ENCODE results near the gene ZBTB44.
"Not testable (repeated sequence)": the region's sequence is repeated elsewhere in the genome, so short reads cannot be mapped to it uniquely, and the experiment has no call there.

ZBTB44 gene

DNA sequence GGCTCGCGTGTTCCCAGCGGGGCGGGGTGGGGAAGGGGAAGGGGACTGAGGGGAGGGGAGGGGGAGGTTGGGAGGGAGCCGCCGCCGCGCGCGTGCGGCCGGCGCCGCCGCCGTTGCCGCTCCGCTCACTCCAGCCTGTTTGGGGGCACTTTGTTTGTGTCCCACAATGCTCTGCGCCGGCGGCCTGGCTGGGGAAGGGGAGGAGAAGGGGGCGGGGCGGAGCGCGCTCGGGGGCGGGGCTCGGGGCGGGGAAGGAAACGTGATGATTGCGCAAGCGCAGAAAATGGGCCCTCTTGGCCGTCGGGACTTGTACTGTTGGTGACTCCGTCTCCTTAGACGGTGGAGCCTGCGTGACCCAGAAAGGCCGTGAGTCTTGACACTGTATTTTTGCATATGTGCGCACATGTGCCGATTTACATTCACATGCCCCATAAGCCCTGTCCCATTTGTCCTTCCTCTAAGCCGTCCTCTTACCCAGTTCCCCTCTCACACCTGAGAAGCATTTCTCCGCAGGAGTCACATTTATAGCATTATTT is at the start of gene ZBTB44:
Gene ZBTB44, minus strand, starts transcription at position 168 of the 536 bp plus-strand sequence. CDS start 53,044 bp downstream, outside the sequence.
- DNase-seq: peak; percentile 63 to 77

DNA sequence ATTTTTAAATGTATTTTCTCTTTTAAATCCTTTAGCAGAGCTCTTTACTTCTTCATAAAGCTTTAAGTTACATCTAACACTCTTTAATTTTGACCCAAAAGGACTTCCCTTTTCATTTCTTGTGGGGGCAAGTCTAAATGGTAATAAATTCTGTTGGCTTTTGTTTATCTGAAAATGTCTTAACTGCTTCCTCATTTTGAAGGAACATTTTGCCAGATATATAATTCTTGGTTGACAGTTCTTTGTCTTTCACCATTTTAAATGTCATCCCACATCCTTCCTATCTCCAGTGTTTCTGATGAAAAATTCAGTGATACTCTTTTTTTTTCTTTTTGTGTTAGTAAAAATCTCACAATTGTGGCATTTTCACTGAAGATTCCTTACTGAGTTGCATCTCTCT is 44.7 kb upstream of the ZBTB44 start:
- DNase-seq: no peak

DNA sequence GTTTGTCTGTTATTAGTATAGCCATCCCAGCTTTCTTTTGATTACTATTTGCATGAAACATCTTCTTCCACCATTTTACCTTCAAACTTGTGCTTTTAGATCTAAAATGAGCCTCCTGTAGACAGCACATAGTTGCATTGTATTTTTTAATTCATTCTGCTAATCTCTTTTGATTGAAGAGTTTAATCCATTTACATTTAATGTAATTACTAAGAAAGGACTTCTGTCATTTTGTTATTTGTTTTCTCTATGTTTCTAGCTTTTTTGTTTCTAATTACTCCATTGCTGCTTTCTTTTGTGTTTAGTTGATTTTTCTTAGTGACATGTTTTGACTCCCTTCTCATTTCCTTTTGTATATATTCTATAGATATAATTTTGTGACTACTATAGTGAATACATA is 43.7 kb upstream of the ZBTB44 start:
- no peak for DNase-seq

GRCh38 chr11:130347261-130347660 is 32.5 kb upstream of the ZBTB44 start:
- no peak for DNase-seq

DNA sequence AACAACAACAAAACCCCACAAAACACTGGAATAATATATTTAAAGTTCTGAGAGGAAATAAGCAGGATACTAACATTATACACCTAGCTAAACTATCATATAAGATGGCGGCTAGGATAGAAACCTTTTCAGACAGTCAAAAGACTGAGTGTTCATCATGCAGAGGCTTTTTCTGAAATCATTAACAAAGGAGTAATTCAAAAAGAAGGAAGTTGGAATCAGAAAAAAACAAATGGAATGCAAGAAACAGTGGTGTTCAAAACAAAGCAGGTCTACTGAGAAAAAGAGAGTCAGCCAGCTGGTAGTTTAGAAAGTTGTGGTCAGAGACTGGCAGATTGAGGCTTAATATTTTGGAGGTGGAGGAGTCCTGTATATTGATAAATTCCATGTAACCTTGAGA is 30.1 kb upstream of the ZBTB44 start:
- DNase-seq: no peak

GRCh38 chr11:130340671-130341319 is 26.1 kb upstream of the ZBTB44 start:
- no peak for DNase-seq

- no peak for DNase-seq
Measured at GRCh38 chr11:130338667-130339066, 23.9 kb upstream of the ZBTB44 start.

GRCh38 chr11:130337281-130338089 is 22.8 kb upstream of the ZBTB44 start:
- DNase-seq: no peak

DNA sequence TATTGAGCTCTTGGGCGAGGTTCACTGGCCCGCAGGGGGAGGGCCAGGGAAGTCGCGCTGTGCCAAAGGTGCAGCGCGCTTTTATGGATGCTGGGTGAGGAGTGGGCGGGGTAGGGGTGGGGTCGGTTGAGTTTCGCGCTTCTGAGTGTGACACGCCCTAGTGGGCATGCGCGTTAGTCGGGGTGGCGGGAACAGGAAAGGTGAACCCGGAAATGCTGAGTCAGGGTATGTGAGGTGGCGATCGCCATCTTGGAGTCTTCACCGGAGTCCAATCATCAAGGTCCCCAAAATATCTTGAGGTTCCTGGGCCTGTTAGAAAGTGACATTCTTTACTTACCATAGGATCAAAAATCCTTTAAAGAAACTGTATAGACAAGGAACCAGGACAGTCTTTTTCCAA is 16.7 kb upstream of the ZBTB44 start:
- not testable (repeated sequence) for DNase-seq

- no peak for DNase-seq
Measured at GRCh38 chr11:130330101-130330684, 15.5 kb upstream of the ZBTB44 start.

DNA sequence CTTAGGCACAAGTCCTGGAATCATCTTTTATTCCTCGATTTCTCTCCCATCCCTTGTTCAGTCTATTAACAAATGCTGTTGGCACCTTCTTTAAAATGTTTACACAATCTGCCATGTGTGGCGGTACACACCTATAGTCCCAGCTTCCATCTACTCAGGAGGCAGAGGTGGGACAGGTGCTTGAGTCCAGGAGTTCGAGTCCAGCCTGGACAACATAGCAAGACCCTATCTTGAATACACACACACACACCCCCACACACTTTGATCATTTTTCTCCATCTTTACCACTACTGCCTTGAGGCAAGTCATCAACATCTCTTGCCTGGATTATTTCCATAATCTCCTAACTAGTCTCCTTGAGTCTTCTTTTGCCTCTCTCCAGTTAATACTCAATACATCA is 13.7 kb upstream of the ZBTB44 start:
- DNase-seq: no peak

DNA sequence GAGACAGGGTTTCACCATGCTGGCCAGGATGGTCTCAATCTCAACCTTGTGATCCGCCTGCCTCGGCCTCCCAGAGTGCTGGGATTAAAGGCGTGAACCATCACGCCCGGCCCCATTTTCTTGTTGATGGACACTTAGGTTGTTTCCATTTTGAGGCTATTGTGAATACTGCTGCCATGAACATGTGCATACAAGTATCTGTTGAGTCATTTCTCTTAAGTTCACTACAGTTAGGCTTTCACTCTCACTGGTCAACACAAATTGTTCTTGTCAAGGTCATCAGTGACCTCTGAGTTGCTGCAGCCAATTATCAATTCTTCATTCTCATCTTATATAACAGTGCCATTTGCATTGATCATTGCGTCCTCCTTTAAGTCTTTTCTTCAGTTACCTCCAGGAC is 13.0 kb upstream of the ZBTB44 start:
- no peak for DNase-seq

DNA sequence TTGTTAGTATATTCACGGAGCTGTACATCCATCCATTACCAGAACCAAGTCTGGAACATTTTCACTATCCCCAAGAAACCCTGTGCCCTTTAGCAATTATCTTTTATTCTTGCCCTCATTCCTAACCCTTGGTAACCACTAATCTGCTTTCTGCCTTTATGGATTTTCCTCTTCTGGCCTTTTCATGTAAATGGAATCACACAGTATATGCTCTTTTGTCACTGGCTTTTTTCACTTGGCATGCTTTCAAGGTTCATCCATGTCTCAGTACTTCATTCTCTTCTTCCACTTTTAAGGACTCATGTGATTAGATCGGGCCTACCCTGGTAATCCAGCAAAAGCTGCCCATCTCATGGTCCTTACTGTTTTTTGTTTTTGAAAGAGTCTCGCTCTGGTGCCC is 11.0 kb upstream of the ZBTB44 start:
- no peak for DNase-seq

- DNase-seq: no peak
Measured at GRCh38 chr11:130323452-130324450, 9.0 kb upstream of the ZBTB44 start.

DNA sequence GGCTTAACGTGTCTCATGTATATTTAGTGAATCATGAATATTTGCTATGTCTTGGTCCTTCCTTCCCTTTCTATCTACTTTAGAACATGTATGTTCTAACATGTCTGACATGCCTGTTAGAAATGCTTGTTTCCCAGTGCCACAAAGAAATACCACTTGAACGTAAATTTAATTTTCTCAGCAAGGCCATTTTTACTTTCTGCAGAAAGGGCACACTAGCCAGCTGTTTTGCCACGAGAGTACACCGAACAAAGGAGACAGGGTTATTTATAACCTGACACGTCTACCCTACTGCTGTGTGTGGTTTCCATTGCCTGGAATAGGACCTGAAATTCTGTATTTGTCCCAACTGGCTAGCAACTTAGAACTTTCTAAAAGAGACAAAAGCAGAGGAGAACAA is 7.4 kb upstream of the ZBTB44 start:
- no peak for DNase-seq

DNA sequence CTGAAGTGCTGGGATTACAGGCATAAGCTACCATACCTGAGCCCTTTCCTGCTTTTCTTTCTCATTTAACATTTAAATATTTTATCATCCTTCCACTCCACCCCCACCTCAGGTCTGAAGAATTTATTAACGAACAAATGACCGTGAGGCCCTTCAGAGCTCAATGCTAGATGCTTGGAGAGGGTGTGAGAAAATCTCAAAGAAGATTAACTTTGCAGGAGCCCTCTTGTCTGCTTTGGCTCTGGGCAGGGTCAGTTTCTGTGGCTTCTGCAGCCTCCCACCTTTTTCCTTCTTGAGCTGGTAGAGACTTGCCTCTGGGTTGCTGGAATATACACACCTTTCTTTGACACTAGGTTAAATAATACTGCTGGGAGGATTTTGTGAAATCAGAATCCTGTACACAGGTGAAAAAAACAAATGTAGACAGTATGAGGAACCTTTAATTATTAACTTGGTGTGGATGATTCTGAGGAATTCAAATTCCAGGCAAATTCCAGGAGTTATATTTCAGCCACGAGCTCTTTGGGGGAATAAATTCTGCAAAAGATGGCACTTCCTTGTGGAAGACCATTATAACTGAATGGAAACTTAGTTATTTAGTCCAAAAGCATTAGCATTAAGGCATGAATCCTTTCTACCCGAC is 3.4 kb upstream of the ZBTB44 start:
- DNase-seq: no peak

DNA sequence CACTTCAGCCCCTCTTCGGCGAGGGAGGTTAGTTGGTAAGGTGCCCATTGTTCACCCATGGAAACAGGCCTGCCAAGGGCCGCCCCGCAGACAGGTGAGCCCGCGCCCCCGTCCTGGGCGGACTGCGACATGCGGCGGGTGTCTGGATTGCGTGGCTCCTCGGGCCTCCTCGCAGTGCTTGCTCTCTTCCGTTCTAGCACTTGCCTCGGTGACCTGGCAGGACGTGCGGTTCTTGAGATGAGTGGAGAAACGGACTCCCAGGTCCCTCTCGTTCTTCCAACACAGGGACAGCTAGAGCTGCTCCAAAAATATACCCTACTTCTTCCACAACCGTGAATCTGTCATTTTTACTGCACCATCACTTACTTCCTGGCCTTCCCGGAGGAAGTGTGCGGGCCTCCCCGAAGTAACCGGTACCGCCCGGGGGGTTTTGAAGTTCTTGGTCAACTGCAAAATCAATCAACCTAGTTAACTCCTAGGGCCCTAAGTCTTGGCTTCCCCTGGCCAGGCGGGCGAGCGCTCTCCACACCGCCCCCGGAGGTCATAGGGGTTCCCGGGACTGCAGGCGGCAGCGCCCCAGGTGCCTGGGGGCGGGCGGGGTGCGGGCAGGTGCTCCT is 745 bp upstream of the ZBTB44 start:
- no peak for DNase-seq

DNA sequence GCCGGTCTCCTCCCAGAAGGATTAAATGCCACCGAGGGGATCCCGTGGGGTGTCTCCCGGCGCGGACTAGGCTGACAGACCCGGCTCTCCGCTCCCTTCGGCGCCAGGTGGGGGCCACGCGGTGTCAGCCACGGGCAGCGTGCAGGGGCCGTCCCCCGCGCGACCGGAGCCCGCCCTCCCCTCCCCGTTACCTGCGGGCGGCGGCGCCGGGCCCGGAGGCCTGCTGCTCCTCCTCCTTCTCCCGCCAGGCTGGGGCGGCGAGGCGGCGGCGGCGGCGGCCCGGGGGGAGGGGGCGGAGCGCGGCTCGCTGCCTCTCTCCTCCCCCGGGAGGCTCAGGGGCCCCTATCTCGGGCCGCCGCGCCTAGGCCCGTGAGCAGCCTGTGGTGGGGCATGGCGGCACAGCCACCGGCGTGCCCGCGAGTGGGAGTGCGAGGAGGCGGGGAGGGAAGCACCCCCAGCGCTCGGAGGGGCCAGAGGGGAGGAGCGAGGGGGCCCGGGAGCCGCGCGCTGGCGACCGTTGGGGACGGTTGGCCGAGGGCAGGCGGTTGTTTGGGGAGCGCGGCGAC is 450 bp downstream of the ZBTB44 start:
- peak; percentile 54 to 56 for DNase-seq

DNA sequence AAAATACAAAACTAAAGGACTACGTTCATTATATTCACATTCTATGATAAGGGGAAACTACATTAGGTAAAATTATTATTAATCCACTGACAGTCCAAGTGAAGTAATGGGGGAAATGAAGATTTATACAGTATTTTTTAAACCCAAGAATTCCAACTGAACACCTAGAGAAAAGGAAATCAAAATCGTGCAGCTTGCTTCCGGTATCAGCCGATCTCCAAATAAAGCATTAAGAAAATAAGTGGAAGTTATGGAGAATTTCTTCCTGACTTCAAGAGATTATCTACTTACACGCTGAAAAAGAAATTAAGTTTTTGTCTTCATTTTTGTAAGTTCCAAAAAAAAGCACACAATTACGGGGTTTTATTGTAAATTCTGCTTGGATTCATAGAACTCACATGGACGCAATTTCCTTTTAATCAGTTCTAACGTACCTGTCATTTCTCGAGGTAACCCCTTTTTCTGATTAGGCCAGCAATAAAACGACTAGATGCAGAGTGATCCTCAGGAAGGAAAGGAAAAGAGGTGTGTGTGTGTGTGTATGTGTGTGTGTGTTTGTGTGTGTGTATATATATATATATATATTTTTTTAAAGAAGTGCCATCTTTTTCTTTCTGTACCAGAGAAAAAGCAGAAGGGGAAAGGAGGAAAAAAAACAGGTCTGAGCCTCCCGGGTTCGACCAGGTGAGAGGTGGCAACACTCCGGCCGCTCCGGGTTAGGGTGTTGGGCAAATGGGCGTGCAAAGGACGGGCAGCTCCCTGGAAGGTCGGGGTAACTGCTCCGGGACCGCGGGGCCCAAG is 1.1 kb downstream of the ZBTB44 start:
- peak in 1 of 2 experiments; percentile 14 for DNase-seq

- DNase-seq: no peak
Measured at GRCh38 chr11:130312046-130312445, 2.7 kb downstream of the ZBTB44 start.

Measured in NCI-H187 (cell line).